Measurements from ENCODE around the gene GNPTG.

- TF ChIP-seq POLR2A (IDR thresholded peaks at IDR 0.05) (no peak), CTCF (IDR thresholded peaks at IDR 0.05) (no peak)
These were observed 25.8 kb downstream of the GNPTG start for GRCh38 chr16:1377406-1378010.
